Measurements from ENCODE around the gene BCL7B.

Gene BCL7B

GRCh38 chr7:73557397-73558257, at the start of gene BCL7B:
TSS of gene BCL7B (minus strand) at chr7:73557690. CDS start at chr7:73557578, 112 bp downstream.
- peak within 1 kb of the TSS; percentile 95 to 98 for H3K4me3 ChIP-seq (ENCODE audit: low read depth in 1 of 2, low read length in 2 of 2)
- H3K36me3 ChIP-seq (ENCODE audit: insufficient read depth, low read length): peaks cover 10% of the 10 kb centered on the region
- H3K9ac ChIP-seq (ENCODE audit: low read length): peak within 1 kb of the TSS; percentile 90
- H3K27ac ChIP-seq (ENCODE audit: low read depth, low read length): peak within 1 kb of the TSS; percentile 82
- no peaks in the 10 kb centered on the region for H3K9me3 ChIP-seq (ENCODE audit: low read length)
- no peaks in the 10 kb centered on the region for H3K27me3 ChIP-seq (ENCODE audit: control insufficient read depth in 1 of 2, insufficient read depth in 2 of 2, low read length in 2 of 2)
- peaks cover 23% of the 10 kb centered on the region for H3K4me1 ChIP-seq (ENCODE audit: insufficient read depth, low read length)

GRCh38 chr7:73605601-73606220, 48.2 kb upstream of the BCL7B start:
- Histone ChIP-seq H3K27me3 (ENCODE audit: control insufficient read depth in 1 of 2, insufficient read depth in 2 of 2, low read length in 2 of 2) (peaks cover 0 to 11% of the 10 kb centered on the region in 2 donors), H3K27ac (ENCODE audit: low read depth, low read length) (no peak overlapping the region), H3K9ac (ENCODE audit: low read length) (no peak overlapping the region), H3K9me3 (ENCODE audit: low read length) (no peaks in the 10 kb centered on the region), H3K36me3 (ENCODE audit: insufficient read depth, low read length) (no peaks in the 10 kb centered on the region), H3K4me3 (ENCODE audit: low read depth in 1 of 2, low read length in 2 of 2) (no peak overlapping the region), H3K4me1 (ENCODE audit: insufficient read depth, low read length) (peaks cover 6% of the 10 kb centered on the region)

DNA sequence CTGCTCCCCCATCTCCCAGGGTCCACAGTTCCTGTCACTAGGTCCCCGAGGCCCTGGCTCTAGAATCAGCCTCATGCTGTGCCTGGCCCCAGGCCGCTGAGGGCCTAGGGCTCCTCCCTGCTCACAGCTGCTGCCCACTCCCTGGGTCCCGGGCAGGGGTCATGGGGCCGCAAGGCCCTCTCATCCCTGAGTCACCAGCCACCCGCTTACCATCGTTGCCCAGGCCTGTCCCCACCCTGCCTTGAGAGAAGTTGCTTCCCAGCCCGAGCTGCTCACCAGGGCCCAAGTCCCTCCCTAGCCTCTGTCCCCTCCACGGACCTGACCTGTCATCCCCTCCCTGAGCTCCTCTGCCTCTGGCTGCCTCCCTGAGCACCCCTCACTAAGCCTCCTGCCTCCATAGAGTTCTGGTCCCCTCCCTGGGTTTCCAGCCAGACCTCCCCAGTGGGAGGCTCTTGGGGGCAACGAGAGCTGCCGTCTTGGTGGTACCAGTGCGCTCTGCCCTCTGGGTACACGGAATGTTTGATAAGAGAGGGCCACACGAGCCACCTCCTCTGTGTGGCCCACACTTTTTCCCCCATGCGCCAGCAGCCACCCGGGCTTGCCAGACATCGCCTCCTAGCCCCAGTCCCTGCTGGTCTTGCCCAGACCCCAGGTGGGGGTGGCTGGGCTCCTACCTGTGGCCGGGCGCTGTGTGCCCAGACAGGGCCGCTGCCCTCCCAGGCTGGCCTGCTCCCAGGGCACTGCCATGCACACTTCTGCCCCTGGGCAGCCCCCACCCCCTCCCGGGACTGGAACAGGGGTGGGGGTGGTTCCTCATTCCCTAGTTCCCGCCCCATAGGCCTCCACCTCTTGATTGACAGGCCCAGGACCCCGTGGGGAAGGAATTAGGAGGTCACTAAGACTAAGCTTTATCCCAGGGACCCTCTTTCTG, 45.5 kb upstream of the BCL7B start:
- no peak overlapping the region for H3K27ac ChIP-seq (ENCODE audit: low read depth, low read length)
- no peak overlapping the region for H3K4me3 ChIP-seq (ENCODE audit: low read depth in 1 of 2, low read length in 2 of 2)
- peaks cover 0 to 11% of the 10 kb centered on the region in 2 donors for H3K27me3 ChIP-seq (ENCODE audit: control insufficient read depth in 1 of 2, insufficient read depth in 2 of 2, low read length in 2 of 2)

GRCh38 chr7:73599916-73600315, 42.4 kb upstream of the BCL7B start:
- no peak overlapping the region for H3K9ac ChIP-seq (ENCODE audit: low read length)
- no peaks in the 10 kb centered on the region for H3K36me3 ChIP-seq (ENCODE audit: insufficient read depth, low read length)
- H3K9me3 ChIP-seq (ENCODE audit: low read length): no peaks in the 10 kb centered on the region
- no peaks in the 10 kb centered on the region for H3K27me3 ChIP-seq (ENCODE audit: control insufficient read depth in 1 of 2, insufficient read depth in 2 of 2, low read length in 2 of 2)
- H3K4me1 ChIP-seq (ENCODE audit: insufficient read depth, low read length): no peaks in the 10 kb centered on the region
- no peak overlapping the region for H3K4me3 ChIP-seq (ENCODE audit: low read depth in 1 of 2, low read length in 2 of 2)
- H3K27ac ChIP-seq (ENCODE audit: low read depth, low read length): no peak overlapping the region

More for the DNA sequence above, 45.5 kb upstream of the BCL7B start:
- H3K4me1 ChIP-seq (ENCODE audit: insufficient read depth, low read length): peaks cover 6% of the 10 kb centered on the region
- H3K9ac ChIP-seq (ENCODE audit: low read length): no peak overlapping the region
- H3K36me3 ChIP-seq (ENCODE audit: insufficient read depth, low read length): no peaks in the 10 kb centered on the region
- H3K9me3 ChIP-seq (ENCODE audit: low read length): no peaks in the 10 kb centered on the region

DNA sequence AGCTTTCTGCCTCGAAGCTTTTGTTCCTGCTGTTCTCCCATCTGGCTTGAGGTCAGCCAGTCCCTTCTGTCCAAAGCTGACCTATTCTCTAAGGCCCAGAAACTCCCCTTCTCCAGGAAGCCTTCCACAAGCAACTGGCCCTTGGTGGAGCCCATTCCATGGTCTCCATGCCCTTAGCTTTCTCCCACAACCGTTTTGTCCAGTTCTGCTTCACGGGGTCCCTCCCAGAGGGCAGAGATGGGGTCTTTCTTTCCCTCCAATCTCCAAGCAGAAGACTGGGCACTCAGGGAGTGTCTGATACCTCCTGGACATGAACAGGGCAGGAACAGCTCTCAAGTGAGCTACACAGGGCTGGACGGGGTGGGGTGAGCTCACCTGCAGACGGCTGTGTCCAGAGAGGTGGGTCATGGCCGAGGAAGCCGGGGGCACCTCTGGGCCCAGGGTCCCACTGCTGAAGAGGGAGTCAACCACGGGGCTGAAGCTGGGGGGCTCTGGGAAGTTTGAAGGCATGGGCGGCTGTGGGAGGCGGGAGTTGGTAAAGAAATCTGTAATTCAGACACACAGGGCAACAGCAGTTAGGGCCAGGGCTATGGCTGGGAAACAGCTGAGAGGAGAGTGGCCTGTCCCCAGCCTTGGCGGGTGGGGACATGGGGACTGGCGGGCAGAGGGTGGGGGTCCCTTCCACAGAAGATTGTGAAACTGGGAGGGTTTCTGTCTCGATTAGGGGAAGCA, 41.8 kb upstream of the BCL7B start:
- Histone ChIP-seq H3K4me3 (ENCODE audit: low read depth in 1 of 2, low read length in 2 of 2) (no peak overlapping the region), H3K36me3 (ENCODE audit: insufficient read depth, low read length) (no peaks in the 10 kb centered on the region), H3K9me3 (ENCODE audit: low read length) (no peaks in the 10 kb centered on the region), H3K27ac (ENCODE audit: low read depth, low read length) (no peak overlapping the region), H3K9ac (ENCODE audit: low read length) (no peak overlapping the region), H3K4me1 (ENCODE audit: insufficient read depth, low read length) (no peaks in the 10 kb centered on the region), H3K27me3 (ENCODE audit: control insufficient read depth in 1 of 2, insufficient read depth in 2 of 2, low read length in 2 of 2) (no peaks in the 10 kb centered on the region)

- Histone ChIP-seq H3K9ac (ENCODE audit: low read length) (no peak overlapping the region), H3K4me1 (ENCODE audit: insufficient read depth, low read length) (no peaks in the 10 kb centered on the region), H3K4me3 (ENCODE audit: low read depth in 1 of 2, low read length in 2 of 2) (no peak overlapping the region), H3K27ac (ENCODE audit: low read depth, low read length) (no peak overlapping the region), H3K9me3 (ENCODE audit: low read length) (no peaks in the 10 kb centered on the region), H3K36me3 (ENCODE audit: insufficient read depth, low read length) (no peaks in the 10 kb centered on the region), H3K27me3 (ENCODE audit: control insufficient read depth in 1 of 2, insufficient read depth in 2 of 2, low read length in 2 of 2) (no peaks in the 10 kb centered on the region)
Measured at GRCh38 chr7:73597978-73598782, 40.7 kb upstream of the BCL7B start.

- Histone ChIP-seq H3K9me3 (ENCODE audit: low read length) (no peaks in the 10 kb centered on the region), H3K27ac (ENCODE audit: low read depth, low read length) (no peak overlapping the region), H3K27me3 (ENCODE audit: control insufficient read depth in 1 of 2, insufficient read depth in 2 of 2, low read length in 2 of 2) (no peaks in the 10 kb centered on the region), H3K4me3 (ENCODE audit: low read depth in 1 of 2, low read length in 2 of 2) (no peak overlapping the region), H3K9ac (ENCODE audit: low read length) (no peak overlapping the region), H3K4me1 (ENCODE audit: insufficient read depth, low read length) (no peaks in the 10 kb centered on the region), H3K36me3 (ENCODE audit: insufficient read depth, low read length) (no peaks in the 10 kb centered on the region)
Measured at GRCh38 chr7:73596191-73597065, 38.9 kb upstream of the BCL7B start.

- Histone ChIP-seq H3K4me3 (ENCODE audit: low read depth in 1 of 2, low read length in 2 of 2) (no peak overlapping the region), H3K9me3 (ENCODE audit: low read length) (no peaks in the 10 kb centered on the region), H3K27ac (ENCODE audit: low read depth, low read length) (no peak overlapping the region)
Measured at GRCh38 chr7:73595358-73595757, 37.9 kb upstream of the BCL7B start.

DNA sequence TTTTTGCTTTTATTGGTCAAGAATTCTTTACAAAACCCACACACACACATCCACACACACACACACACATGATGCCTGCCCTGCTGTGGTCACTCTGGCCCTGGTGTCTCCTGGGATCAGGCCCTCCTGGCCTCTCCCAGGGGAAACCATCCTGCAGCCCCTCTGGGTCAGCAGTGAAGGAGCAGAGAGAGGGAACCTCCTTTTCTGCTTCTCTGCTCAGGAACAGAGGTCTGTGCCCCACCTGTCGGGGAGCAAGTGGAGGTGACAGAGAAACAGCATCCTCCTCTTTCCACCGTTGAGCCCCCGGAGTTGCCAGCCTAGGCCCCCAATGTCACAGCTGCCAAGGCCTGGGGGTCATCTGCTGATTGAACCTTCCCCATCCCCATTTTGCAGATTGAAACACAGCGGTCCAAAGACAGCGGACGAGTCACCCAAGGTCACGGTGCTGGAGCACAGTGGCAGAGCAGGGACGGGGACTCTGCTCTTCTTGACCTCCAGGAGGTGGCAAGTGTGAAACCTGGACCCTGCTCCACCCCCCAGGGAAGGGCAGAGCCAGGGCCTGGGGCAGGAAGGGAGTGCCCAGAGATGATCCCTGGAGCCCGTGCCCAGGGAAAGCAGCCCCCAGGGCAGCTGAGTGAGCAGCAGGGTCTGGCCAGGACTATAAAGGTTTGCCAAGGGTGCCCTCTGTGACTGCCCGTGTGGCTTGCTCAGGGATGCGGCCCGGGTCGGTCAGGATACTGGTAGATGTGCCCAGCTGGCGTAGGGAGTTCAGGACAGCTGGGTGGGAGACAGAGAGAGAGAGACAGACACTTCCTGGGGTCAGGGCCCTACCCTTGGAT, 35.9 kb upstream of the BCL7B start:
- Histone ChIP-seq H3K27ac (ENCODE audit: low read depth, low read length) (no peak overlapping the region), H3K9me3 (ENCODE audit: low read length) (no peaks in the 10 kb centered on the region), H3K9ac (ENCODE audit: low read length) (no peak overlapping the region), H3K4me3 (ENCODE audit: low read depth in 1 of 2, low read length in 2 of 2) (no peak overlapping the region), H3K4me1 (ENCODE audit: insufficient read depth, low read length) (no peaks in the 10 kb centered on the region), H3K36me3 (ENCODE audit: insufficient read depth, low read length) (no peaks in the 10 kb centered on the region), H3K27me3 (ENCODE audit: control insufficient read depth in 1 of 2, insufficient read depth in 2 of 2, low read length in 2 of 2) (no peaks in the 10 kb centered on the region)

More at GRCh38 chr7:73595358-73595757, 37.9 kb upstream of the BCL7B start:
- Histone ChIP-seq H3K36me3 (ENCODE audit: insufficient read depth, low read length) (no peaks in the 10 kb centered on the region), H3K4me1 (ENCODE audit: insufficient read depth, low read length) (no peaks in the 10 kb centered on the region), H3K9ac (ENCODE audit: low read length) (no peak overlapping the region), H3K27me3 (ENCODE audit: control insufficient read depth in 1 of 2, insufficient read depth in 2 of 2, low read length in 2 of 2) (no peaks in the 10 kb centered on the region)
